ENCODE results near the gene ZBED5.

DNA sequence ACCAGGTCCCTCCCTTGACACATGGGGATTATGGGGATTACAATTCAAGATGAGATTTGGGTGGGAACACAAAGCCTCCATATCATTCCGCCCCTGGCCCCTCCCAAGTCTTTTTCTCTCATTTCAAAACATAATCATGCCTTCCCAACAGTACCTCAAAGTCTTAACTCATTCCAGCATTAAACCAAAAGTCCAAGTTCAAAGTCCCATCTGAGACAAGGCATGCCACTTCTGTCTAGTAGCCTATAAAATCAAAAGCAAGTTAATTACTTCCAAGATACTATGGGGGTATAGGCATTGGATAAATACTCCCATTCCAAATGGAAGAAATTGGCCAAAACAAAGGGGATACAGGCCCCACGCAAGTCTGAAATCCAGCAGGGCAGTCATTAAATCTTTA lies 29.5 kb downstream of the ZBED5 start:
- TF ChIP-seq, protein P1, sequence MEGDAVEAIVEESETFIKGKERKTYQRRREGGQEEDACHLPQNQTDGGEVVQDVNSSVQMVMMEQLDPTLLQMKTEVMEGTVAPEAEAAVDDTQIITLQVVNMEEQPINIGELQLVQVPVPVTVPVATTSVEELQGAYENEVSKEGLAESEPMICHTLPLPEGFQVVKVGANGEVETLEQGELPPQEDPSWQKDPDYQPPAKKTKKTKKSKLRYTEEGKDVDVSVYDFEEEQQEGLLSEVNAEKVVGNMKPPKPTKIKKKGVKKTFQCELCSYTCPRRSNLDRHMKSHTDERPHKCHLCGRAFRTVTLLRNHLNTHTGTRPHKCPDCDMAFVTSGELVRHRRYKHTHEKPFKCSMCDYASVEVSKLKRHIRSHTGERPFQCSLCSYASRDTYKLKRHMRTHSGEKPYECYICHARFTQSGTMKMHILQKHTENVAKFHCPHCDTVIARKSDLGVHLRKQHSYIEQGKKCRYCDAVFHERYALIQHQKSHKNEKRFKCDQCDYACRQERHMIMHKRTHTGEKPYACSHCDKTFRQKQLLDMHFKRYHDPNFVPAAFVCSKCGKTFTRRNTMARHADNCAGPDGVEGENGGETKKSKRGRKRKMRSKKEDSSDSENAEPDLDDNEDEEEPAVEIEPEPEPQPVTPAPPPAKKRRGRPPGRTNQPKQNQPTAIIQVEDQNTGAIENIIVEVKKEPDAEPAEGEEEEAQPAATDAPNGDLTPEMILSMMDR (IDR thresholded peaks at IDR 0.05): no peak
- TF ChIP-seq POLR2AphosphoS5 (IDR thresholded peaks at IDR 0.05): no peak

All from suprapubic skin (tissue), 3 donors.